HCEC 1CT (cell line): Measurements from ENCODE around the gene SERGEF.

Experiments used
- DNase-seq: peaks from one replicate; pipeline ENCODE4 v3.0.0-alpha.2; 2017

Gene SERGEF

DNA sequence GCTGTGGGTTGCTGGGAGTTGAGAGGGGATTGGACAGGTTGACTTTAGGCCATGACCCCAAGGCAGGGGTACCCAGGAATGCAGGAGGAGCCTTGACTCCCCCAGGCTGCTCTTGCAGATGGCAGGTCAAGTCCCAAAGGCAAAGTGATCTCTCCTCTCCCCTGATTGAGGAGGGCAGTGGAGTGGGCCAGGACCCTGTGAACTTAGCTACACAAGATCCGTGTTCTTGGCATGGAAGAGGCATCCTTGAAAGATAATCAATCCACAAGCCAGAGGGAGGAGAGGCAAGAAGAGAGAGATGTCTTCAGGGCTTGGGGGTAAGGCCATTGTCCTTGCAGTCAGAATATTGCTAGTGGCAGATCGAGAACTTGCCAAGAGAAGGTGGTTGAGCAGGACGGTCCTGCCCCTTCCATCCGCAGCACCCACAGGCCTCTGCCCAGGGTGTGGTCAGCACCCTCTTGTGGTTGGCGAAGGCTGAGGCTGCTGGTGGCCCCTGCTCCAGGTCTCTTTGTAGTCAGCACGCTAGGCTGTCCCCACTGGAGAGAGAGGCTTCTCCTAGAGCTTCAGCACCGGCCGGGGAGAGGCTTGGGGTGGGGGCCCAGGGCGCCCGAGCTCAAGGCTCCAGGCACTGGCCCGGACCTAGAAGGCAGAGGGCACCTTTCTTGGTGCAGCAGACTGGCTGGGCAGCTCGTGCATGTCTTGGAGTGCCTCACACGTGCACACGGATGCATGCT lies 232.8 kb downstream of the SERGEF start:
- no peak for DNase-seq

- no peak for DNase-seq
Measured at GRCh38 chr11:17778956-17779860, 233.6 kb downstream of the SERGEF start.

GRCh38 chr11:17778352-17778751 lies 234.5 kb downstream of the SERGEF start:
- DNase-seq = no peak

DNA sequence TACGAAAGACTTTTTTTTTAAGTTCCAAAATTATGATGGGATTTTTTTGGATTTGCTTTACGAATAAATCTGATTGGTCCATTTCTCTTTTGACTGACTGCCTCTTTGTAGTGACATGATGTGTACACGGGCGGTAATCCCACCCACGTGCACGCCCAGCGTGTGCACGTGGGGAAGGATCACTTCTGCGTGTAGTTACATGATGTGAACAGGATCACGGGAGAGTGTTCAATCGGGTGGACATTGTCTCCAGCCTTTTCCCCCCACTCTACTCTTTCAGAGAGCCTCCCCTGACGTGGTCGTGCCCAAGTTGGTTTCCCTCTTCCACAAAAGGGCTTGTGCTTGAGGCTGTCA lies 235.1 kb downstream of the SERGEF start:
- no peak for DNase-seq

- no peak for DNase-seq
Measured at GRCh38 chr11:17777086-17777737, 235.6 kb downstream of the SERGEF start.

DNA sequence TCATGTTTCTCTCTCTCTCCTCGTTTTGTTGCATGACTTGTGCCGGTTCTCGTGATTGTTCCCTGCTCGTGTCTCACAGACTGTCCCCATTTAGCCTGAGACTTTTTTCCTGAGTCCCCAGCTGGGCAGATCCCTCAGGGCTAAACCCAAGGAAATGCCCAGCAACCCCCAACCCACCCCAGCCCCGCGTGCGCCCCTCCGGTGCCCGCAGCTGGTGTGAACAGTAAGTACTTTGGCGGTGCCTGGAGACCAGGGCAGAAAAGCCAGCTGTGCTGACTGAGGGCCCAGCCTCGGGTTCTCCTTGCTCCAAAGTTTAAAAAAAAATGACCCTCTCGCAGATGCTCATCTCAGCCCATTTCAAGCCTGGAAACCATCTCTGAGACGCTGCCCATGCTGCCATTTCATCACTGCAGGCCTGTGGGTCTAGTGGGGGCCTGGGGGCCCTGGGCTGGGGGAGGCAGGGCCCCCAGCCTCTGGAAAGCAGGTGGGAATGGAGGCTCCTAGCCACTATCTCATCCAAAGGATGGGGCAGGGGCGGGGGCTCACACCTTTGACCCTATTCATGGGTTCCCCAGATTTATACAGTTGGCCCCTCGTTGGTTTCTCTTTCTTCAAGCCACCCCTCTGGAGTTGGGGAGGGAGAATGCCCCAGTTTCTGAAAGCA lies 236.5 kb downstream of the SERGEF start:
- no peak for DNase-seq

- no peak for DNase-seq
Measured at GRCh38 chr11:17775507-17776211, 237.2 kb downstream of the SERGEF start.

DNA sequence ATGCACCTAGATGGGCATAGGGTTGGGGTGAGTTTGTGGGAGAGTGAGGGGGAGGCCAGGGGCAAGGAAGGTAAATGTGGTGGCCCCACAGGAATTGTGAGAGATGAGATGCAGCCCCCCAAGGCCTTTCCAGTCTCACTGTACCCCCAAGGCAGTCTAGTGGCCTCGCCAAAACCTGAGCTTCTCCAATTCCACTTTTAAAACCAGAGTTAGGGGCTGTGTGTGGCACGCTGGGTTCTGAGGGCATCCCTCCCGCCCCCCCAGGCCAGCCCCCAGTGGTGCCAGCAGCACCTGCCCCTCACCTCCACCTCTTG lies 237.9 kb downstream of the SERGEF start:
- no peak for DNase-seq

GRCh38 chr11:17774232-17775034 lies 238.4 kb downstream of the SERGEF start:
- no peak for DNase-seq

DNA sequence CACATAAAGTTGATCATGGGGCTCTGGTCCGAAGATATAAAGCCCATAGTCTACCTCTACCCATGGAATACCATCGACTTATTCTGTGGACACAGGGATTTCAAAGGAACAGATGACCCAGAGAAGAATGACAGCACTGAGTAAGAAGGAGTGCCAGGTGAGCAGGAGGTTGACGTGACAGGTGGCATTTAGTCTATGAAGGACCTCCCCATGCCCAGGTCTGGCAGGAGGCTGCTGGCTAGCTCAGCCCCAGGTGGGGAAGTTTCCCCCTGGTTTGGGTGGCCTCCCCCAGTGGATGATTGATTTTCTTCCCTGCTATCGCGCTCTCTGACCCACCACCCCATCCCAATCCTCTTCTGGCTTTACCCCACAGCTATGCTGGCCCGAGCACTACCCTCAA lies 239.2 kb downstream of the SERGEF start:
- DNase-seq = no peak

- no peak for DNase-seq
Measured at GRCh38 chr11:17772704-17773600, 239.9 kb downstream of the SERGEF start.

- DNase-seq = no peak
Measured at GRCh38 chr11:17771841-17772401, 240.9 kb downstream of the SERGEF start.

GRCh38 chr11:17771415-17771814 lies 241.4 kb downstream of the SERGEF start:
- no peak for DNase-seq

DNA sequence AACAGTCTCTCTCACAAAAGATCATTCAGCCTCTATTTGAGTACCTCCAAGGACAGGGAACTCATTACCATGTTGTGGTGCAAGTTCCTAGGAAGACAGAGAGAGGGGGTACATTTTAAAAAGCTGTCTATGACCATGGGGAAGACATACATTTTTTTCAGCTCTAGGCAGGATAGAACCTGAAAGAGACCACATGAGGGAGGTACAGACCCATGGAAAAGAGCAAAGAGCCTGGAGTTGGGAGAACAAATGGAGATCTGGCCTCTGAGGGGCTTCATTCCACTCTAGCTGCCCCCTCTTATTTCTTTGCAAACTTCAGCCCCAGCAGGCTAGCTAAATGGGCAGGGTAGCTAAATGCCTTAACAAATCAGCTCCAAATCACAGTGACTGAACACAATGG lies 241.9 kb downstream of the SERGEF start:
- DNase-seq = no peak

- no peak for DNase-seq
Measured at GRCh38 chr11:17770048-17770652, 242.7 kb downstream of the SERGEF start.

DNA sequence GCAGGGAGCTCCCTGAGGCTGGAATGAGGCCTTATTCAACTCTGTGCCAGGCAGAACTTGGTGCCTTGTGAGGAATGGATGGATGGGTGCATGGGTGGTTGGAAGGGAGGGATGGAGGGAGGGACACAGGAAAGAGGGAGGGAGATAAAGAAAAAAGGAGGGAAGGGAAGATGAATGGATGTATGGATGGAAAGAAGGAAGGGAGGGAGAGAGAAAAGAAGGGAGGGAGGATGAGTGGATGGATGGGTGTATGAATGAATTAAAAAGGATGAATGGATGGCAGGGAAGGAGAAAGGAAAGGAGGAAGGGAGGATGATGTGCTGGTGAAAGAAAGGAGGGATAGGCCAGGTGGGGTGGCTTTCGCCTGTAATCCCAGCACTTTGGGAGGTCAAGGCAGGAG lies 243.6 kb downstream of the SERGEF start:
- DNase-seq = no peak

DNA sequence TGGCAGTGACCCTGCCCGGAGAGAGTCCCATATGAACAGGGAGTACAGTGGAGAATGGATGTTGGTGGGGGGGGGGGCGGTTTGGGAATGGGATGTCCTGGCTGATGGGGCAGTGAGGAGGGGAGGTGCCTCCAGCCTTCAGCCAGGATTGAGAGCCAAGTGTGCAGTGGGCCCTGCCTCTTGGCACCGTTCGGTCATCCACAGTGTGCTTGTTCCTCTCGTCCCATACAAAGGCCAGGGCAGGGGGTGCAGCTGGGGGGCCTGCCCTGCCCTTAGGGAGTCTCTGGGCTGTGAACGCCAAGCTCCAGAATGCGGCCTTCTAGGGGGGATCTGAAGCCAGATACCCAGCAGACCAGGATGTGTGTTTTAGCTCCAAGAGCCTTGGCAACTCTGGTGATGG lies 244.3 kb downstream of the SERGEF start:
- no peak for DNase-seq

- DNase-seq = no peak
Measured at GRCh38 chr11:17767914-17768313, 244.9 kb downstream of the SERGEF start.

- no peak for DNase-seq
Measured at GRCh38 chr11:17767301-17767885, 245.5 kb downstream of the SERGEF start.

GRCh38 chr11:17766590-17766989 lies 246.3 kb downstream of the SERGEF start:
- no peak for DNase-seq
